GM12878 (cell line): ENCODE data around the gene WIPF1.

Experiments
- BACH1 ChIP-seq: fragments of 450-650 bp; IDR thresholded peaks from 2 replicates; pipeline ENCODE4 v1.6.1; 2017; ENCODE audit warnings: mild to moderate bottlenecking, borderline replicate concordance
- CTCF ChIP-seq, 3 experiments: IDR thresholded peaks in 2 of 3; conservative IDR thresholded peaks in 1 of 3; 2 replicates each; pipeline ENCODE4 v1.5.1; 2011; ENCODE audit warnings: low read depth in 3 of 3, low read length in 3 of 3, mild to moderate bottlenecking in 3 of 3, control low read depth in 2 of 3, moderate library complexity in 2 of 3, inconsistent platforms in 1 of 3, mixed read lengths in 1 of 3; ENCODE audit not compliant: control insufficient read depth in 2 of 3, insufficient read depth in 1 of 3; ENCODE audit errors: extremely low read depth in 1 of 3
- EZH2 ChIP-seq: IDR thresholded peaks from 2 replicates; pipeline ENCODE4 v1.6.1; 2012; ENCODE audit warnings: low read depth, mild to moderate bottlenecking, control low read depth, inconsistent platforms, low read length, borderline replicate concordance; ENCODE audit not compliant: control insufficient read depth
- MTA2 ChIP-seq: fragments of 450-650 bp; IDR thresholded peaks from 2 replicates; pipeline ENCODE4 v1.6.1; 2016; ENCODE audit warnings: low read depth, mild to moderate bottlenecking, moderate library complexity

GRCh38 chr2:174624895-174625430, 27.4 kb upstream of the WIPF1 start:
- TF ChIP-seq EZH2, result no peak
- no peak for TF ChIP-seq MTA2
- no peak for TF ChIP-seq BACH1
- TF ChIP-seq CTCF (IDR thresholded peaks at IDR 0.05 in 2 of 3, conservative IDR thresholded peaks at IDR 0.05 in 1 of 3; ENCODE audit: control insufficient read depth in 2 of 3, extremely low read depth in 1 of 3, insufficient read depth in 1 of 3, low read depth in 3 of 3, low read length in 3 of 3), result no peak
